LNCaP clone FGC (cell line): ENCODE measurements around the gene ZBTB34.

ENCODE experiments used
- DNase-seq: peaks from one replicate; pipeline ENCODE4 v3.0.0-alpha.2; 2011; ENCODE audit warnings: low read depth
- H3K4me3 ChIP-seq: 2 replicates; pipeline ENCODE4 v1.5.1; 2011; ENCODE audit warnings: mild to moderate bottlenecking, low read depth, low read length, control low read depth
- CTCF ChIP-seq: IDR thresholded peaks from 2 replicates; pipeline ENCODE4 v1.5.1; 2012; ENCODE audit warnings: mild to moderate bottlenecking; ENCODE audit not compliant: control insufficient read depth, insufficient read depth; ENCODE audit errors: extremely low read depth

ZBTB34 gene

DNA sequence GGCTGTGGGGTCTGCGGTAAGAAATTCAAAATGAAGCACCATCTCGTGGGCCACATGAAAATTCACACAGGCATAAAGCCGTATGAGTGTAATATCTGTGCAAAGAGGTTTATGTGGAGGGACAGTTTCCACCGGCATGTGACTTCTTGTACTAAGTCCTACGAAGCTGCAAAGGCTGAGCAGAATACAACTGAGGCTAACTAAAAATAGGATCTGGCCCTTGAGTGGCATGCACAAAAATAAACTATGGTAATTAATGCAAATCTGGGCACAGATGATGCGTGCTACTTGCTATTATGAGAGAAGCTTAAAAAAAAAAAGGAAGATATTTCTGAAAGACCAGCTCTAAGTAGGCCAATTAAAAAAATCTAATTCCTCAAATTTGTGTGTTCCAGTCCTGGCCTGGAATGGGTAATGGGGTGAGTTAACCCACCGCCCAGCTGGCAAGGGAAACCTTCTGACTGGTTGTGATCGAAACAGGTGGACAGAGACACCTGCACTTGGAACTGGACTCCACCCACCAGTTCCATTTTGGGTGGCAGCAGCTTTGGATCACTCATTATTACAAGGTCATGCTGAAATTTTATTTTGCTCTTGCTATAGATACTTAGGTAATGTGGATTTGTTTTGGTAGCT, 26.6 kb upstream of the ZBTB34 start:
- no peak for TF ChIP-seq CTCF
- no peak overlapping the region for H3K4me3 ChIP-seq
- no peak for DNase-seq

DNA sequence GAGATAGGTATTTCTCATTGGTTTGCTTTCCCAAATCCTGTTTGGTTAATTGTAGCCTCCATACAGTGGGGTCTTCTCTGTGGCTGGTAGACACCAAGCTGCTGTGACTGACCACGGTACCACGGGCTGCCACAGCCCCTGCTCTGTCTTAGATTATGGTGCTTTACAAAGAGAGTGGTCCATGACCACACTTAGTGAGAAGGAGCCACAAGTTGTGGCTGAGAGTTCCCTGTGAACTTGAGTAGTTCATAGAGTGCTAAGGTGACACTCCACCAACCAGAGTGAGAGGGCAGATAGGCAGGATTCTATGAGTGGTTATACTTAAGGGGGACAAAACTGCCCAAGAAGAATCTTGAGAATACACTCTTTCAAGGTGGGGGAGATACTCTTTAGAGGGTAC, 25.8 kb upstream of the ZBTB34 start:
- no peak for TF ChIP-seq CTCF
- no peak overlapping the region for H3K4me3 ChIP-seq
- no peak for DNase-seq

DNA sequence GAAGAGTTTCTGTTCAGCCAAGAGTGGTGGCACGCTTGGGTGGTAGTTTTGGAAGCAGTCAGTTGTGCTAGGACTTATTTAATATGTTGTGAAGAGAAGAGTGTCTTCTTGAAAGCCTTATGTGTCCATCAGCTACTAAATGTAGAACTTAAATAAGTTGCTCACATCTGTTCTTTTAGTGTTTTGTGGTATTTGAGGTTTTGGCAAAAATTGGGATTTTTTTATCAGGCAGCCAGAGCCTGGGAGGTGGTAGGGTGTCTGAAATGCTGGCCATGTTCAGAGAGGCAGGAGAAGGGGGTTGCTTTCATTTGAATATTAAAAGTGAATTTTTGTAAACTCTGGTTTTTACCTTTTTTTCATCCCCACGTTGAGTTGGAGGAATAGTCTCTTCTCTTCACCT, 24.2 kb upstream of the ZBTB34 start:
- DNase-seq: no peak
- H3K4me3 ChIP-seq: no peak overlapping the region
- TF ChIP-seq CTCF: no peak

GRCh38 chr9:126838055-126838811, 22.2 kb upstream of the ZBTB34 start:
- no peak overlapping the region for H3K4me3 ChIP-seq
- no peak for TF ChIP-seq CTCF
- no peak for DNase-seq

- H3K4me3 ChIP-seq: no peak overlapping the region
- no peak for TF ChIP-seq CTCF
- DNase-seq: no peak
These were observed 21.5 kb upstream of the ZBTB34 start for GRCh38 chr9:126838895-126839294.

DNA sequence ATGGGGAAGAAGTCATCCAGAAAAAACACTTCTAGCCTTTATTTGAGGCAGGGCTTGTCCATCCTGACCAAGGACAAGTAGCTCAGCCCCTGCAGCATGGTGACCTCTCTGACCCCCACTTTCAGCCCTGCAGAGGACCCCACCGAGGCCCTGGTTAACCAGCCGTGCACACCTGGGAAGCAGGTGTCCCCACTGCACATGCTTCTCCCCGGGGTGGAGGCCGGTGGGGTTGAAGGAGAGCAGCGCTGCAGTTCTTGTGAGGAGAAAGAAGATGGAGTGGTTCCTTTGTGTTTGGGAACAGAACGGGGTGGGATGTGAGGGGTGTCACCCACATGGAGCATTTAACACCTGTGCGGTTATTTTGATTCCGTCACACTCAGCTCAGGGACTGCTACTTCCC, 21.1 kb upstream of the ZBTB34 start:
- TF ChIP-seq CTCF: no peak
- no peak overlapping the region for H3K4me3 ChIP-seq
- DNase-seq: no peak

DNA sequence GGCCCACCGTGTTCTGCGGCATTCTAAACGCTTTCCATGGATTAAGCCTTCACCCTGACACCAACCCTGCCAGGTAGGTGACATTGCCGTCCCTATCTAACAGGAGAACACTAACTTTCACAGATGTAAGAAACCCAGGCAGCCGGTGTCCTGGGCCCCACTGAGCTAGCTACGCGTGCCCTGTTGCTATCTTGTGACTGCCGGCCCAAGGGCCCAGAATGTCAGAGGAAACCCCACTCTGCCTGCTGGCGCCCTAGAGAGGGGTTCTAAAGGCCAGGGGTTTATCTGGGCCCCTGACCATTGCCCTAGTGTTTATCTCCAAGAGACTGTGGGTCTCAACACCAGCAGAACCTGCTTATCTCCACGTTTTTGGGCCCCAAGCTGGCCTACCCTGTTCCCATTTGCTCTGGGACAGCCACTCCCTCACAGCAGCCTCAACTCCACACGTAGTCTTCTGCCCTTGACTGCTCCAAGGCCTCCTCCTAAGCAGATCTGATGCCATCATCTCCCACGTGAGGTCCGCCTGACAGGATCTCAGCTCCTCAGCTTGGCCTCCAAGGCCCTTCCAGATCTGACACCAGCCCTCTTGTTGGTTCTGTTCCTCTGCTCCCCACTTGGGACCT, 18.1 kb upstream of the ZBTB34 start:
- no peak for TF ChIP-seq CTCF
- no peak overlapping the region for H3K4me3 ChIP-seq
- no peak for DNase-seq
